Measurements from ENCODE around the gene NEUROG3. TPM values are rescaled to one million over a fixed set of nuclear protein-coding genes. Genes with fewer than 3 reads are reported as not detected.

Gene NEUROG3
- total RNA-seq, 1 donor from 2014 or later: not detected

DNA sequence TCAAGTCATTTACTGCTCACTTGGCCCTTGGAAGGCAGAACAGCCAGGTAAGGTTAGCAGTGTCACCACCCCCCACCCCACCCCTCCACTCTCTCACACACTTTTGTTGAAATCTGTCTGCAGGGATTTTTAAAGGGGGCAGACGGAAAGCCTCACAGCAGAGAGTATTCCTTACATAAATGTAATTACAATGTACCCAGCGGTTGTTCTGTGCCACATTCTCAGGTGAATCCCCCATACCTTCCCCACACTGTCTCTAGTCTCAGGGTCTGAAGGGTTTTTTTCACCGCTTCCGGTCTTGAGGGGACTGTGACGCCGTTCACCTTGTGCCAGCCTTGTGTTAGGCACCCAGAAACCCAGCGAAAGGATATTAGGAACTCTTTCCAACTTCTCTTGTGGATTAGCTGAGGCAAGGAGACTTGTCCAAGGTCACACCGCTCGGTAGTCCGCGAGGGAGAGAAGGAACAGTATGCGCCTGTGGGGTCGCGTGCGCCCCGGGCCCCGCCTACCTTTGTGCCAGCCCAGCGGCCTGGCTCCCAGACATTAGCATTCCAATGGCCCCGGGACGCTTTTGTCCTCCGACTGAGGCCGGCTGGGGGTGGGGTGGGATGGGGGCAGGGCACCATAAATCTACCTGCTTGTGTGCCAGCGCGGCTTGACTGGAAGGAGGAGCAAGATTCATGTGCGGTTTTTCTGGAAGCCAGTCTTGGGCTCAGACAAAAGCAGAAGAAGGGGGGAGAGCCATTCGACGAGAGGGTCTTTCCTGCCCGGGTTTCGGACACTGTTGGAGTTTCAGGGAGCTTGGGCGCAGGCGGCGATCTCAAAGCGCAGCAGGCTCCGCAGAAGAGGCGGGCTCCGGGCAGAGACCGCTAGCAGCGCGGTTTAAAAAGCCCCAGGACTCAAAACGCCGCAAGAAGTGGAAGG, 4.5 kb downstream of the NEUROG3 start:
- no peaks in the 10 kb centered on the region for H3K36me3 Mint-ChIP-seq (ENCODE audit: unreplicated experiment)
- peaks cover 7% of the 10 kb centered on the region for H3K4me1 Mint-ChIP-seq (ENCODE audit: unreplicated experiment)
- H3K9me3 Mint-ChIP-seq (ENCODE audit: unreplicated experiment): no peaks in the 10 kb centered on the region
- no peak overlapping the region for H3K27ac Mint-ChIP-seq (ENCODE audit: unreplicated experiment)
- no peak for DNase-seq (ENCODE audit: extremely low spot score, unreplicated experiment)
- no peak overlapping the region for H3K4me3 Mint-ChIP-seq (ENCODE audit: unreplicated experiment)
- TF ChIP-seq, protein P1, sequence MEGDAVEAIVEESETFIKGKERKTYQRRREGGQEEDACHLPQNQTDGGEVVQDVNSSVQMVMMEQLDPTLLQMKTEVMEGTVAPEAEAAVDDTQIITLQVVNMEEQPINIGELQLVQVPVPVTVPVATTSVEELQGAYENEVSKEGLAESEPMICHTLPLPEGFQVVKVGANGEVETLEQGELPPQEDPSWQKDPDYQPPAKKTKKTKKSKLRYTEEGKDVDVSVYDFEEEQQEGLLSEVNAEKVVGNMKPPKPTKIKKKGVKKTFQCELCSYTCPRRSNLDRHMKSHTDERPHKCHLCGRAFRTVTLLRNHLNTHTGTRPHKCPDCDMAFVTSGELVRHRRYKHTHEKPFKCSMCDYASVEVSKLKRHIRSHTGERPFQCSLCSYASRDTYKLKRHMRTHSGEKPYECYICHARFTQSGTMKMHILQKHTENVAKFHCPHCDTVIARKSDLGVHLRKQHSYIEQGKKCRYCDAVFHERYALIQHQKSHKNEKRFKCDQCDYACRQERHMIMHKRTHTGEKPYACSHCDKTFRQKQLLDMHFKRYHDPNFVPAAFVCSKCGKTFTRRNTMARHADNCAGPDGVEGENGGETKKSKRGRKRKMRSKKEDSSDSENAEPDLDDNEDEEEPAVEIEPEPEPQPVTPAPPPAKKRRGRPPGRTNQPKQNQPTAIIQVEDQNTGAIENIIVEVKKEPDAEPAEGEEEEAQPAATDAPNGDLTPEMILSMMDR (IDR thresholded peaks at IDR 0.05): no peak
- H3K27me3 Mint-ChIP-seq (ENCODE audit: unreplicated experiment): peaks cover 77% of the 10 kb centered on the region

DNA sequence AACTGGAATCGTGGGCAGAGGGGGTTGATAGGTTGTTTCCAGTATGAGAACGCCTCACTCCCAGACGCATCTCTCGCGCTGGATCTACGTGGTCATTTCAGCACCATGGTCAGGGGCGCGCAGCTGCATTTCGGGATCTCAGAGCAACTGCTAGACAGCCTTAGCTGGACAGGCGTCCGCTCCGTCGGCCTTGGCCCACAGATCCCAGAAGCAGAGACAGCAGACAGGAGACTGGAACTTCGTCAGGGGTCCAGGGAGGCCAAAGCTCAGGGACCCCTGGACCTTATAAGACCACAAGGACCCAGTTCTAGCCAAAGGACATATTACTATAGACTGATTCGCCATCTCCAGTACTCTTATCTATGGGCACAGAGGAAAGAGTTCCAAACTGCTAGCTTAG, 5.3 kb downstream of the NEUROG3 start:
- TF ChIP-seq, protein P1 (IDR thresholded peaks at IDR 0.05): no peak
- Mint-ChIP-seq H3K4me1 (ENCODE audit: unreplicated experiment) (peaks cover 4% of the 10 kb centered on the region), H3K4me3 (ENCODE audit: unreplicated experiment) (no peak overlapping the region), H3K27ac (ENCODE audit: unreplicated experiment) (no peak overlapping the region), H3K9me3 (ENCODE audit: unreplicated experiment) (no peaks in the 10 kb centered on the region), H3K36me3 (ENCODE audit: unreplicated experiment) (no peaks in the 10 kb centered on the region), H3K27me3 (ENCODE audit: unreplicated experiment) (peaks cover 72% of the 10 kb centered on the region)
- no peak for DNase-seq (ENCODE audit: extremely low spot score, unreplicated experiment)

DNA sequence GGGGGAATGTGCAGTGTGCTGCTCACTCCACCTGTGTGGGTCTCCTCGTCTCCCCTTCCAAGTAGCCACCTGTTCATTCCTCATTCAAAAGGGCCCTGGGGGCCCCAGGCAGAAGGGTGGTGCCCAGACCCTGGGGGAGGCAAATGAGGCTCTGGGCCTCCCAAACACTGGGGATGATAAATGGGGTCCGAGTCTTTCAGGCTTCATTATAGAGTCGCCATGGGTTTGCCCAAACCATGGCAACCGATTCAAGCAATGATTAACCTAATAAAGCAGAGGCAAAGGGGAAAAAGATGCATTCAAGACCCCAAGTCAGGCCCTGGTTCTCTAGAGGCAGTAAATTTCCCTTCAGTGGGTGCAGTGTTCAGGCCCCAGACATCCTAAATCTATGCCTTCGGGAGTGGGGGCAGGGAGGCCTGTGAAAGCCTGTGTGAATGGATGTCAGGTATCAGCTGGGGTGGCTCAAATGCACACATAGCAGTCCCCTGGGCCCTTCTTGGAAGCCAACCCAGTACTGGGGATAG, 10.4 kb downstream of the NEUROG3 start:
- no peak for DNase-seq (ENCODE audit: extremely low spot score, unreplicated experiment)
- TF ChIP-seq, protein P1 (IDR thresholded peaks at IDR 0.05): no peak
- no peaks in the 10 kb centered on the region for H3K4me1 Mint-ChIP-seq (ENCODE audit: unreplicated experiment)
- peaks cover 47% of the 10 kb centered on the region for H3K27me3 Mint-ChIP-seq (ENCODE audit: unreplicated experiment)
- H3K9me3 Mint-ChIP-seq (ENCODE audit: unreplicated experiment): no peaks in the 10 kb centered on the region
- no peak overlapping the region for H3K4me3 Mint-ChIP-seq (ENCODE audit: unreplicated experiment)
- no peak overlapping the region for H3K27ac Mint-ChIP-seq (ENCODE audit: unreplicated experiment)
- no peaks in the 10 kb centered on the region for H3K36me3 Mint-ChIP-seq (ENCODE audit: unreplicated experiment)

DNA sequence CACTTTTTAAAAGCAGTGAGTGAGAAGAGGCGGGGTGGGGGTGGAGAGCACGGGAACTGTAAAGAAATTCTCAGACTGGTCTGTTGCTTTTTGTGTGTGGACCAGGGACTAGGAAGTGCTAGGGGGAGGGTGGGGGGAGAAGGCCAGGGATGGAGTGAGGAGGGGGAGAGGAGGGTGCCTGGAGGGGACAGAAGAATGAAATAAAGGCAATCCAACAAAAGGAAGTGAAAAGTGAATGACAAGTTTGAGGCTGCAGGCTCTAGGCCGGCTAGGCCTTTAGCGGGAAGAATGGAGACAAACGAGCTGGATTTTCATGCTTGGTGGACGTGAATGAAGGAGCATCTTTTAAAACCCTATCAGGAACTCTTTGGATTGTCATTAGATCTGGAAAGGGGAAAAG, 13.7 kb downstream of the NEUROG3 start:
- no peak for DNase-seq (ENCODE audit: extremely low spot score, unreplicated experiment)
- H3K4me1 Mint-ChIP-seq (ENCODE audit: unreplicated experiment): no peaks in the 10 kb centered on the region
- TF ChIP-seq, protein P1 (IDR thresholded peaks at IDR 0.05): no peak
- H3K9me3 Mint-ChIP-seq (ENCODE audit: unreplicated experiment): no peaks in the 10 kb centered on the region
- no peak overlapping the region for H3K4me3 Mint-ChIP-seq (ENCODE audit: unreplicated experiment)
- H3K36me3 Mint-ChIP-seq (ENCODE audit: unreplicated experiment): no peaks in the 10 kb centered on the region
- peaks cover 52% of the 10 kb centered on the region for H3K27me3 Mint-ChIP-seq (ENCODE audit: unreplicated experiment)
- H3K27ac Mint-ChIP-seq (ENCODE audit: unreplicated experiment): no peak overlapping the region

DNA sequence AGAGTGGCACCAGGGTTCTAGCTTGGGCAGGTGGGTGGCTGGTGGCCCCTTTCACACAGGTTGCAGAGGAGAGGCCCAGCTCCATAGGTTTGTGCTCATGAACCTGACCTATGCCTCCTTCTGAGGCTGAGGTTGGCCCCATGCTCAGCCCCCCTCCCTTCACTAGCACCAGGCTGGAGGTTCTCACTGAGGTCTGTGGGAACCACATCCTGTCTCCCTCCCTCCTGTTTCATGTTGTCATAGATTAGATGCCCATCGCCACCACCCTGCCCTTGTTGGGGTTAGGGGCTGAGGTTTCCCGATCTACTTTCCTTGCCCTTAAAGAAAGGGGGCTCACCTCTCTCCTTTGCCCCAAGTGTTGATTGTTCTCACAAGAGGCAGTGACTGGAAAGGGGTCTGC, 14.7 kb downstream of the NEUROG3 start:
- Mint-ChIP-seq H3K36me3 (ENCODE audit: unreplicated experiment) (no peaks in the 10 kb centered on the region), H3K9me3 (ENCODE audit: unreplicated experiment) (no peaks in the 10 kb centered on the region), H3K4me3 (ENCODE audit: unreplicated experiment) (no peak overlapping the region), H3K4me1 (ENCODE audit: unreplicated experiment) (no peaks in the 10 kb centered on the region), H3K27me3 (ENCODE audit: unreplicated experiment) (peaks cover 46% of the 10 kb centered on the region), H3K27ac (ENCODE audit: unreplicated experiment) (no peak overlapping the region)
- no peak for DNase-seq (ENCODE audit: extremely low spot score, unreplicated experiment)
- TF ChIP-seq, protein P1 (IDR thresholded peaks at IDR 0.05): no peak
